NK-92 treated with Interleukin-12 subunit alpha and Interleukin-12 subunit beta, amount 100 ng/mL, for 24 hours (cell line): ENCODE results near the gene PRKN.
A peak's percentile ranks its signal among the peaks of the same experiment; 100 is the strongest.

Source experiments
- DNase-seq: peaks from one replicate; lab custom pipeline; 2025; lab: John Stamatoyannopoulos, UW

Gene PRKN

GRCh38 chr6:162244031-162244430, 483.5 kb downstream of the PRKN start:
- no peak for DNase-seq

- DNase-seq, result no peak
These were observed 484.7 kb downstream of the PRKN start for GRCh38 chr6:162242915-162243314.

GRCh38 chr6:162239330-162239729, 488.2 kb downstream of the PRKN start:
- no peak for DNase-seq

GRCh38 chr6:162238675-162239074, 488.9 kb downstream of the PRKN start:
- no peak for DNase-seq

GRCh38 chr6:162237331-162237730, 490.2 kb downstream of the PRKN start:
- DNase-seq, result no peak

- DNase-seq, result no peak
These were observed 492.9 kb downstream of the PRKN start for GRCh38 chr6:162234631-162235030.

- no peak for DNase-seq
These were observed 497.3 kb downstream of the PRKN start for GRCh38 chr6:162230147-162230752.

GRCh38 chr6:162229093-162229492, 498.5 kb downstream of the PRKN start:
- DNase-seq, result no peak

- DNase-seq, result no peak
These were observed 500.8 kb downstream of the PRKN start for GRCh38 chr6:162226803-162227202.

GRCh38 chr6:162222521-162222920, 505.0 kb downstream of the PRKN start:
- DNase-seq, result peak; percentile 10

- DNase-seq, result no peak
These were observed 506.7 kb downstream of the PRKN start for GRCh38 chr6:162220876-162221275.

- DNase-seq, result no peak
These were observed 508.3 kb downstream of the PRKN start for GRCh38 chr6:162219266-162219665.

GRCh38 chr6:162217811-162218493, 509.6 kb downstream of the PRKN start:
- no peak for DNase-seq

GRCh38 chr6:162217058-162217457, 510.5 kb downstream of the PRKN start:
- no peak for DNase-seq

- no peak for DNase-seq
These were observed 515.8 kb downstream of the PRKN start for GRCh38 chr6:162211777-162212176.

GRCh38 chr6:162211022-162211421, 516.5 kb downstream of the PRKN start:
- DNase-seq, result no peak

GRCh38 chr6:162203287-162203686, 524.3 kb downstream of the PRKN start:
- DNase-seq, result no peak

GRCh38 chr6:162200945-162201690, 526.4 kb downstream of the PRKN start:
- DNase-seq, result no peak

GRCh38 chr6:162200041-162200440, 527.5 kb downstream of the PRKN start:
- no peak for DNase-seq

GRCh38 chr6:162198925-162199324, 528.6 kb downstream of the PRKN start:
- no peak for DNase-seq

GRCh38 chr6:162198076-162198475, 529.5 kb downstream of the PRKN start:
- DNase-seq, result no peak

GRCh38 chr6:162195441-162195840, 532.1 kb downstream of the PRKN start:
- DNase-seq, result no peak

- DNase-seq, result no peak
These were observed 536.6 kb downstream of the PRKN start for GRCh38 chr6:162190981-162191380.
